Breast epithelium (tissue), 3 donors: Measurements from ENCODE around the gene CTSL.

Experiments
- POLR2A ChIP-seq: fragments of 450-650 bp; IDR thresholded peaks from one replicate; pipeline ENCODE4 v1.6.1; 2016; ENCODE audit warnings: antibody characterized with exemption, mild to moderate bottlenecking, moderate library complexity
- POLR2AphosphoS5 ChIP-seq, 3 donors: sonication (generic); formaldehyde crosslinking; IDR thresholded peaks; one replicate each; pipeline ENCODE4 v1.6.1; 2017; ENCODE audit warnings: antibody characterized with exemption in 3 of 3
- TF ChIP-seq, protein P1 (sequence below), 3 donors: fragments of 450-650 bp; IDR thresholded peaks; one replicate each; pipeline ENCODE4 v1.5.1; 2016 to 2017; ENCODE audit warnings: antibody characterized with exemption in 3 of 3, mild to moderate bottlenecking in 3 of 3, moderate library complexity in 3 of 3

DNA sequence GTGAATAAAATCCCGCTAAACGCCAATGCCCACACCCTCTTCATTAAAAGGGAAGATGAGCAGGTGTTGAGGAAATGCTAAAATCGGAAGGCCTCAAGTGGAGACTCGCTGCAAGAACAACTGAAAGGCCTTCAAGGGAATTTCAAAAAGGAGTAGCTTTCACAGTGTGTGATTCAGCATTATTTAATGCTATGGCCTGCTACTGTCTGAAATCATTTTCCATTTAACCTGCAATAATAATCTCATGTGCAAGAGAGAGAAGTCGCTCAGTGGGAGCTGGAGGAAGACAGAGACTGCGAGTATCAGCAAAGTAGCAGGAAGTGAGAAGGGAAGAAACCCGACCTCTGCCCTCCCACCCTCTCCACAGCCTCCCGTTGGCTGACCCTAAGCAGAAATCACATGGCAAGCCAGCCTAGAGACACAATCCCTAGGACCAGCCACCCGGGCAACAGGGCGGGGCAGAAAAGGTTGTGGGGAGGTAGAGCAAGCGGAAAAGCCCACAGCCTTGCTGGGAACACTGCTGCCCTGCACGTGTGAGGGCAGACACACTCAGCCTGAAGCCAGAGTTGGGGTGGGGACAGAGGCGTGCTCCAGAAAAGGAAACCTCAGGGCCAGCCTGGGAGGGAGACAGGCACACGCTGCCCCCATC lies 39.9 kb upstream of the CTSL start:
- TF ChIP-seq POLR2A (no peak), POLR2AphosphoS5 (IDR thresholded peaks at IDR 0.05) (no peak)
- TF ChIP-seq, protein P1, sequence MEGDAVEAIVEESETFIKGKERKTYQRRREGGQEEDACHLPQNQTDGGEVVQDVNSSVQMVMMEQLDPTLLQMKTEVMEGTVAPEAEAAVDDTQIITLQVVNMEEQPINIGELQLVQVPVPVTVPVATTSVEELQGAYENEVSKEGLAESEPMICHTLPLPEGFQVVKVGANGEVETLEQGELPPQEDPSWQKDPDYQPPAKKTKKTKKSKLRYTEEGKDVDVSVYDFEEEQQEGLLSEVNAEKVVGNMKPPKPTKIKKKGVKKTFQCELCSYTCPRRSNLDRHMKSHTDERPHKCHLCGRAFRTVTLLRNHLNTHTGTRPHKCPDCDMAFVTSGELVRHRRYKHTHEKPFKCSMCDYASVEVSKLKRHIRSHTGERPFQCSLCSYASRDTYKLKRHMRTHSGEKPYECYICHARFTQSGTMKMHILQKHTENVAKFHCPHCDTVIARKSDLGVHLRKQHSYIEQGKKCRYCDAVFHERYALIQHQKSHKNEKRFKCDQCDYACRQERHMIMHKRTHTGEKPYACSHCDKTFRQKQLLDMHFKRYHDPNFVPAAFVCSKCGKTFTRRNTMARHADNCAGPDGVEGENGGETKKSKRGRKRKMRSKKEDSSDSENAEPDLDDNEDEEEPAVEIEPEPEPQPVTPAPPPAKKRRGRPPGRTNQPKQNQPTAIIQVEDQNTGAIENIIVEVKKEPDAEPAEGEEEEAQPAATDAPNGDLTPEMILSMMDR (IDR thresholded peaks at IDR 0.05), result no peak
